ENCODE measurements around the gene COQ8A.
"Not testable (repeated sequence)": the region's sequence is repeated elsewhere in the genome, so short reads cannot be mapped to it uniquely, and the experiment has no call there.

COQ8A gene

DNA sequence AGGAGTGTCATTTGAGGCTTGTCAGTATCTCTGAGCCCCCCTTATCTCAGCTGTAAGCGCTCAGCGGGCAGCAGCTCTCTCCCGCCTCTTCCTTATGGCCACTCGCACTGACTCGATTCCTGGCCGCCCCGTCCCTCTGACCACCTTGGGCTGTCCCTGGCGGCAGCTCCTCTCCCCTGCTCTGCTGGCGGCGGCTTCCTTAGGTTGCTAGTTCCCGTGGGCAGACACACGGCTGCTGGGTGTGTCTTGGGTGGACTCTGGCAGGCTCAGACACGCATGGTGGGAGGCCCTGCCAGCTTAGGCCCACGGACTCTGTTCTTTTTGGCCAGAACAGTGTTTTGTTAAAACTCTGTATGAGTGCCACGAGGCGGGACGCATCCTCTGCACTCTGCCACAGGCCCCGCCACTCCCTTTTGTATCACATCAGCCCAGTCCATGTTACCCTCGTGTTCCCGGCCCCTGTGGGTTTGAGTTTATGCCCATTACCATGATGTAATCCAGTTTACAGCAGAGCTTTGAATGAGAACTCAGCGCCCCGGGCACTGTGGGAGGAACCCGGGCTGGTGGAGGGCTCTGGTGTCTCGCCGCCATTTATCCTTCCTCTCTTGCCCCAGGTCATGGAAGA is 45.9 kb downstream of the COQ8A start:
- DNase-seq: no peak

DNA sequence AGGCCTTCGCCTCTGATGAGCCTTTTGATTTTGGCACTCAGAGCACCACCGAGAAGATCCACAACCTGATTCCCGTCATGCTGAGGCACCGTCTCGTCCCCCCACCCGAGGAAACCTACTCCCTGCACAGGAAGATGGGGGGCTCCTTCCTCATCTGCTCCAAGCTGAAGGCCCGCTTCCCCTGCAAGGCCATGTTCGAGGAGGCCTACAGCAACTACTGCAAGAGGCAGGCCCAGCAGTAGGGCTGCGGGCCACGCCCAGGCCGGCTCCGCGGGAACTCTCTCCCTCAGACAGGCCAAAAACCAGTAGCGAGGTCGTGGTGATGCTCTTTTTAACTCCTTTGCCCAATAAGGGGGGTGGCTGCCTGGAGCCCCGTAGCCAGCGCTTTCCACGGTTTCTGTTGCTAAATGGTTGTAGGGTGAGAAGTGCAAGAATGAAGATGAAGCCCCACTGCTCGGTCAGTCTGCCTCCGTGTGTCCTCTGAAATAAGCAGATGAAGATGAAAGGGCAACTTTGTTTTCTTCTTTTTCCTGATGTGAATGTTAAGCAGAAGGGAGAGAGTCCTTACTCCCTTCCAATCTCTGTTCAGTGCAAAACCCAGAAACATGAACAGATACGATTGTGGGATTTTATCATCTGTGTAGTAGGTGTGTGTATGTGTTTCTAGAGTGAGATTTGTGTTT is 46.5 kb downstream of the COQ8A start:
- no peak for DNase-seq

DNA sequence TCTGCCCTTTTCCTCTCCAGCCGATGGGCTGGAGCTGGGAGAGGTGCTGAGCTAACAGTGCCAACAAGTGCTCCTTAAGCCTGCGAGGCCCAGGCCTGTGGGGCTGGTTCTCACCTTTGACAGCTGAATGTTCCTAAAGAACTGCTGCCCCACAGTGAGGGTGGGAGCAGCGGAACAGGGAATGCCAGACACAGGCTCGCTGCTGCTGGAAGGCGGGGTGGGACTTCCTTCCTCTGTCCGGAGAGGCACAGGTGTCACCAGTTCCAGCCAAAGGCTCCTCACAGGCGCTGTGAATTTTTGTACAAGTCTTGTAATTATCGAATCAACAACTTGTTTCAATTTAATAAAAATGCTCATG is 47.1 kb downstream of the COQ8A start:
- DNase-seq: no peak

DNA sequence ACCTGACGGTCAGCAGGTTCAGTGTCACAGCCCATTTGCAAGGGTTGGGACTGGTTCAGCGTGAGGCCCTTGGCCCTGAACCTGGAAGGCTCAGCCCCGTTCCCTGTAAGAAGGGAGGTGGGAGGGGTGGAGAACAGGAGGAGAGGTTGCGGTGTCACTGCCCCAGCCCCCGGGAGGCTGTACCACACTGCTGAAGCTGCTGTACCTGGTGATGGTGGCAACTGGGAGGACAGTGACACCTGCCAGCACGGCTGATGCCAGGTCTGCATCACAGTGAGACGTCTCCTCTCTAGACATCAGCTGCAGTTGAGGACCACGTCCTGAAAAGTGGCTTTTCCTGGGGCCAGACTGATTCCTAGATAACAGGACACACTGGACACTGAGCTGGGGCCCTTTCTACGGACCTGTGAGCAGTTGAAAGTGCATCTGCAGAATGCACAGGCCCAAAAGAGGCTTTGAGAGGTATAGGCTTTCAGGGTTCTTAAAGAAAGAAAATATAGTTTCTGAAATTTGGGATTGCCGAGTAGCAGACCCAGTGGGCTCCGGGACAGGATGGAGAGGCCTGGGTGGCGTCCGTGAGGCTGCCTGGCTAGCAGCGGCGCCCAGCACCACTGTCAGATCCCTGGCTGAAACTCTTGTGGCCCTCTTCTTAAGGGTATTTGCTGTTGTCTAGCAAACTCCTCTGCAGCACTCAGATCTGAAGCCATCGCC is 47.7 kb downstream of the COQ8A start:
- no peak for DNase-seq

DNA sequence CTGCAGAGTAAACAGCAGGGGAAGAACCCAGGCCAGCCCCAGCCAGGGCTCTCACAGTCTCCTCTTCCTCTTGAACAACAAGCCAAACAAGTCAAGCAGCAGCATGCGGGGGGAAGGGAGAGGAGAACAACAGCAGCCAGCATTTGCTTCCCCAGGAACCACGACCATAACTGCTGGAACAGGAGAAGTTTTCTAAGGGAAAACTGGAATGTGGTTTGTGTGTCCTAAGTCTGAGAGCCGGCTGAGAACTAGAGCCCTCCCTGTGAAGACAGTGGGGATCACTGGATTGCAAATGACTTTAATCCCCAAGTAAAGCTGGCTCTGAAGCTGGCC is 48.2 kb downstream of the COQ8A start:
- DNase-seq: no peak

DNA sequence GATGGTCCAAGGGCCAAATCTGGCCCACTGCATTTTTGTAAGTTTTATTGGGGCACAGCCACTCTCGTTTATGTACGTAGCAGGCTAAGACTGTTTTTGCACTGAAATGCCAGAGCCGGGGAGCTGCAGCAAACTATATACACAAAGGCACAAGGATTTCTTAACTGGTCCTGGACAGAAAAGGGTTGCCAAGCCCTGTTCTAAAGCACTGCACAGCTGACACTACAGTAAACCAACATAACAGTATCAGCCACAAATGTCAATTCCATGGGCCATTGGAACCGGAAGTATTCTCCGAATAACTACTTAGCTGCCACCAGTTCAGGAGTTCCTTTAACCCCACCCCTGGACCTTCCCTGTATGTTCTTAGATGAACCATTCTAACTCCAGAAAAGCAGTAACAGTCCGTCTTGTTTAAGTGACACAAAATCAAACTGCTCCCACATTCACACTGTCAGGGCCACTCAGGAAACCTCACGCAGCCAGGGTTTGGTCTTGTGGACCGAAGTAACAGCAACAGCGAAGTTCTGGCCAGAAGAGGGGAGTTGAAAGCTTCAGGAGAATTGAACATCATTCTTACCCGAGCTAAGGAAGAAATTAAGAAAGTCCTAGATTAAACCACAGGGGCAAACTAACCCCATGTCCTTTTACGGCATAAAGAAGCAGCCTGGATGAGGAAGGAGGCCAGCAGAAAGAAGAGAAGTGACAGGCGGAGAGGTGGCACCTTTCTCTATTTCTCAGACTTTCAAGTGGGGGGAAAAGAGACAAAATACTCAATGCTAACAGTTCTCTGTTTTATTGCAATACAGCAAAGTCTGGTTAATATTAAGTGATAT is 49.2 kb downstream of the COQ8A start:
- DNase-seq: no peak

DNA sequence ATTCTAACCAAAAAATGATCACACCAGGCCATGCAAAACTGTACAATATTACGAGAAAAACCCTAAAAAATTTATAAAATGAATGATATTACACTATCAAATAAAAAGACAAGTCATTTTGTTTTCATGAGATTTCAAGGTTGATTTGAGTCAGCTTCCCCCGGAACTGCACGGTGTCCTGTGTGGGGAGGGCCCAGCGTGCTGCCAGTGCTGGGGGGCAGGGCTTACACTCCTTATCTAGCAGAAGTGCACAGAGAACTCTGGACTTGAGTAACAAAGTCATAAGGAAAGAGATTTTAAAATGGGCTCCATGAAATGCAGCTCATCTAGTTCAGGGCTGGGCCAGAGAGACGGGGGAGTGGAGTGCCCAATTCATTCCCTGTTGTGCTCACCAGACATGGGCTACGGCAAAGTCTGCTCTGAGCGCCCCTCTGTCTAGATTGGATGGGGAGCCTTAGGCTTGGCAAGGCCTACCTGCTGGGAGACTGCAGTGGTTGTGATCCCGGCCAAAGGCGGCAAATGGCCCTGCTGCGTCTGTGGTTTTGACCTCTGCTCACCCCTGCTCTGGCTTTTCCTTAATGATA is 50.1 kb downstream of the COQ8A start:
- DNase-seq: peak; percentile 31

DNA sequence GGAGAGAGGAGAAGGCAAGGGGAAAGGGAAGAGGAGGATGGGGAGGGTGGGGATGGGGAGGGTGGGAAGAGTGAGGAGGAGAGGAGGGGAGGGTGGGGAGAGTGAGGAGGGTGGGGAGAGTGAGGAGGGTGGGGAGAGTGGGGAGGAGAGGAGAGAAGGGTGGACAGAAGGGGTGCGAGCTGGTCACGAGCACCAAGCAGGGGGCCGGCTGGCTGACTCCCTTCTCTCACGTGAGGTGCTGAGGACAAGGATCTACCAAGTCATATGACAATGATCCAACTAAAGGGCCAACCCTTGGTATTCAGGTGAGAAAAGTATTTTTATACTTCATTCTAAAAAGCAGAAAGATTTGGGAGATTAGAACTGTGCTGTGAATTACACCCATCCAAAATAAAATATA is 51.8 kb downstream of the COQ8A start:
- DNase-seq: no peak

DNA sequence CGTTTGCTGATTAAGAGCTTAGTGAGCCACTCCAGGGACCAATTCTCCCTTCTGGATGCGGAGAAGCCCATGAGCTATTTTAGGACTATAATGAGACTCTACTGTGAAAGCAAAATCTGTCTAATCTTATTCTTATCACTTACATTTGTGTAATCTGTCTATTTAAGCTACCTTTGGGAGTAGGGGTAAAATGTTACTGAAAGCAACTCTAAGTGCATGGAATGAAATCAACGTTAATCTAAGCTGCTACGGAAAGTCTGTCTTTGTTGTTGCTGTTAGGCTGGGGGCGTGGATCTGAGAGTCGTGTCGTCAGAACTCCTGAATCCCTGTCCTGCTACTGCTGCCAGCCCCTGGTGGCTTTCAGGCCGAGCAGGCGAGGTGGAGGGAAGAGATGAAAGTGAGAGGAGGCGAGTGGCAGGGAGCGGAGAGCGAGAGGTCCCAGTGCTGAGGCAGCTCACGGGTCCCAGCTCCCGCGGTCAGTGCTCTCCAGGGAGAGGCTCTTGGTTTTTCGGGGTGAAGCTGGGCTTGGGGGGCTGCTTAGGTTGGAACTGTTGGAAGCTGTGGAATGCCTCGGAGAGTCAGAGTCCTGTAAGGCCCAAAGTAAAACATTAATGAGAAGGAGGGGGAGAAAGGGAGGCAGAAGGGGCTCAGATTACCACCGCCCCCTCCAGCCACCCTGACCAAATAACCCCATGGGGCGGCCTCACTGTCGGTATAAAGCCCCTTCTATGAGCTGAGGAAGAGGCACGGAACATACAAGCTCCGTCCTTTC is 53.9 kb downstream of the COQ8A start:
- no peak for DNase-seq

DNA sequence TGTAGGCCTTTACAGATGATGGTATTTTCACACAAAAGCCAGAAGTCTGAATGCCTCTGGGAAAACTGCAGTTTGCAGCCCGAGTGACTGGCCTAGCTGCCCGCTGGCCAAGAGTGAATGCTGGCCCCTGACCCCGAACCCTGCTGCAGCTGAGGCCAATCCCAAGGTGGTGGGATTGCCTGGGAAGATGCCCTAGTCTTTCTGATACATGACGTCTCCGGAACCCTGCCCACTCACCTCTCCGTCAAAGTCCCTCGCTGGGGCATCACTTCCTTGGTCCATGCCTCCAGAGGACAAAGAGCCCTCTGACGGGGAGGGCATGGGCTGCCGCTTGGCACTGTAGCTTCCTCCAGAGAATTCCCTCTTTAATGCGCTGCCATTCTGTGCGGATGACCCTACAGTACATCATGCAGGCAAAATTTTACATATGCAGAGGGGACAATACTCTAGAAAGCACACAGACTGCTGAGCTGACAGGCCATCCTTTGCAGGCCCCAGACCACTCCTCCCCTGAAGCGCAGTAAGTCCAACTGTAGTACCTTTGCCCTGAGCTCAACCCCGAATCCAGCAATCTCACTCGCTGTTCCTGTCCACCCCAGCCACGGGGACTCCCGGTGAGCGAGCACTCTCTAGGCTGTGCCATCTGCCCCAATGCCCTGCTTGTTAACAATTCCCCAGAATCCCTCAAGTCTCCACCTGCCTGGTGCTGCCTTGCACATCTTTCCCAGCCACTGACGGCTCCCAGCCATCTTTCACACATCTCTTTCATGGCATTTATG is 54.7 kb downstream of the COQ8A start:
- DNase-seq: no peak

DNA sequence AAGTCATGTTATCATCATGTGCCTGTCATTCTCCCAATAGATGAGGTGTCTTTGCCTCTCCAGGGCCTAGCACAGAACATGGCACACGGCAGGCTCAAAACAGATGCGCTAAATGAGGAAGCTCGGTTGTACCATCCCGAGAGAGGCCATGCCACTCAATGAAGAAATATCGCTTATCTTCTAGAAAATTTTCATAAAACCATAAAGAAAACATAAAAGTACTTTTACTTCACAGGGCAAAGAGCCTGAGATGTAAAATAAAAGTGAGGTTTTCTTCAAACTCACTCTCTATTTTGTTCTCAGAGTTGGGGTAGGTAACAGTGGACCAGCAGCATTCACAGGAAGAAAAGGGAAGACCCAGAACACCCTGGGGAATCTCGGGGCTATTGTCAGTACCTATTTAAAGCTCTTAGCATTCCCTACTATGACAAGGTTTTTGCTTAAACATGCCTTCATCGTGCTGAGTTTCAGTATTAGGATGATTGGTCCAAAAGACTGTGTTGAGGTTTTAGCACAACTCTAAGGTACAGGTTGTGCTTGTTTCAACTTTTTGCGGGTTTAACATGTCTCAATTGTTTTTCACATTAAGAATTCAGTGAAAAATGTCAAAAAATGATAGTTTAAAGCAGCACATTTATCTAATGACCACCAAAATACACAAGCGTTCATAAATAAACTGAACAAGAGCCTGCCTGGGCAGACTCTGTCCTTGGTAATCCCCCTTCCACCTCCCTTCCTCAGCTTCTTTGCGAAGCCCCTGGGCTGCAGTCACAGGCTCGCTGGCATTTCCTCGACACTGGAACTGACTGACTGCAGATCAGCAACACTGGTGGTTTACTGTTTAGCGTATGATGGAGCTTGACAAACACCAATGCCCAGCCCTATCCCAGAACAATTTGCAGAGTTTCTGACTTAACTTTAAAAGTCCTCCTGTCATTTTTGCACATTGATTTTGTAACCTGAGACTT is 55.6 kb downstream of the COQ8A start:
- DNase-seq: no peak

DNA sequence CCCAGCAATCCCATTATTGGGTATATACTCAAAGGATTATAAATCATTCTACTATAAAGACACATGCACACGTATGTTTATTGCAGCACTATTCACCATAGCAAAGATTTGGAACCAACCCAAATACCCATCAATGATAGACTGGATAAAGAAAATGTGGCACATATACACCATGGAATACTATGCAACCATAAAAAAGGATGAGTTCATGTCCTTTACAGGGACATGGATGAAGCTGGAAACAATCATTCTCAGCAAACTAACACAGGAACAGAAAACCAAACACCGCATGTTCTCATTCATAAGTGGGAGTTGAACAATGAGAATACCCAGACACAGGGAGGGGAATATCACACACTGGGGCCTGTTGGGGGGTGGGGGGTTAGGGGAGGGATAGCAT is 59.5 kb downstream of the COQ8A start:
- DNase-seq: not testable (repeated sequence)

DNA sequence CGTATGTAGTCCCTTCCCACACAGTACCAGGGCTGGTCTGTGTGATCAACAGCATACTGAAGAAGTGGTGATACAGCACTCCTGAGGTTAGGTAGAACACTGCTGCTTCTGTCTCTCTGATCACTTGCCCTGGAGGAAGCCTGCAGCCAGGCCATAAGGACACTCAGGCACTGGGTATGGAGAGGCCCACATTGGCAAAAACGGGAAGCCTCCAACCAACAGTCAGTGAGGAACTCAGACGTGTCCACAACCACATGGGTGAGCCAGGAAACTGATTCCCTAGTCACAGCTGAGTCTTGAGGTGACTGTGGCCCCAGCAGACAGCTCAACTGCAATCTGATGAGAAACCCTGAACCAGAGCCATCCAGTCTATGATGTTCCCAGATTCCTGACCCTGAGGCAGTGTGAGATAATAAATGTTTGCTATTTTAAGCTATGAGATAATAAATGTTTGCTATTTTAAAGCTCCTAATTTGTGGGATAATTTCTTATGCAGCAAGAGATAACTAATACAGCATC is 62.5 kb downstream of the COQ8A start:
- no peak for DNase-seq

DNA sequence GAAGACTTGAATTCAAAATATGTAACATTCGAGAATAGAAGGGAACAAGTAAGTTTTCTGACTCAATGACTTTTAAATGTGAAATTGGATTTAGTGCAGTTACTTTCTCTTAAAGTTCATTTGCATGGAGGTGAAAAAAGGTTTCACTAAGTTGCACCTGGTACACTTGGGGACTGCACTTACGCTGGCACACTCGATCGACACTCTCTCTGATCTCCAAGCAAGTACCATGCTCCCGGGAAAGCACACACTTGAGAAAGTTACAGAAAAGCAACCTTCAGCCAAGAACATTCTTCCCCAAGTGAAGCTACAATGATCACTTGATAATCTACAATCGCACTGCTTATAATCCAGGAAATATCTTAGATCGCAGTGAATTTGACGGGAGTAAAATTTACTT is 63.1 kb downstream of the COQ8A start:
- DNase-seq: no peak

DNA sequence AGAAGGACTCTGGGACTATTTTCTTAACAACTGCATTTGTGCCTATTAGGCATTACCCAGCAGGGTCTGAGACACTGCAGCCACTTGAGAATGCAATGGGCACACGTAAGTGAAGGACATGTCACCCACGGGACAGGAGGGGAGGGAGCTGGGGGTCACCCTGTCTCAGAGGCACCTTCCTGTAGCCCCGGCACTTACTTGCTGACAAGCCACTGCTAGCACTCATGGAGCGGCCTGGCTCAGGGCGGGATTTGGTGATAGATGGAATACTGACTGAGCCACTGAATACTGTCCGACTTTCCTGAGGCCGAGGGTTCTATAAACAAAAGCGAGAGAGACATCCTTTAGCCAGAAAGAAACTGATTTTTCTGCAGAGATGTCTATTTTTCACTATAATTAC is 64.7 kb downstream of the COQ8A start:
- DNase-seq: no peak

DNA sequence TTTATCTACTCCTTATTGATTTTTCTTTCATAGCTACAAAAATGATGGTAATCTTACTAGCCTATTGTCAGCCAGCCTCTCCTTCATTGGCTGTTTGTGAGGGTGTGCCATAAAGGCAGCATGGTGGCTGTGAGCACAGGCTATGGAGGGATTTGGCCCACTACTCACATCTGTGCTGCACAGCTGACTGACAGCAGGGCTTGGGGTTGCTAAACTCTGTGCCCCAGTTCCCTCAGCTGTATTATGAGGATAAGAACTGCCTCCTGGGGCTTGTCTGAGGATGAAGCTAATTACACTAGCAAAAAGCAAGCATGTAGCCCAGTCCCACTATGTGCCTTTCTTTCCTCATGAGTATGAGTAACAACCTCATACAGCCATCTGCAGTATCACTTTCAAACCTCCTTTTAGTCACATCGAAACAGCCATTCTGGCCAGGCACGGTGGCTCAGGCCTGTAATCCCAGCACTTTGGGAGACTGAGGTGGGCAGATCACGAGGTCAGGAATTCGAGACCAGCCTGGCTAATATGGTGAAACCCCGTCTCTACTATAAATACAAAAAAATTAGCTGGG is 66.2 kb downstream of the COQ8A start:
- DNase-seq: no peak

DNA sequence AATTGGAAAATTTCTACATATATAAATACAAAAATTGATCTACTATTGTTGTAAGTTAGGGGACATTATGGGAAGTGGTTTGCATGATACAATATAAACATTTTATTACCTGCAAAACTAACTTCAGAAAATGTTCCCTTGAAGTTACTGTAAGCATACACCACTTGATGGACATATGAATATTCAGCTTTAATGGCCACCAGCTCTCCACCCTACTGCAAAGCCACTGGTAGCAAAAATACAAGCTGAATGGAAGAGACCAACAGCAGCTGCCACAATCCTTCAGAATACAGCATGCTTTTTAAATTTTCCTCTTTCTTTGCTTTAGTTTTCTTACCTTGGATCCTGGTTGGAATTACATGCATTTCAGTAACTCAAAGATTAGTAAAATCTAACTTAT is 69.8 kb downstream of the COQ8A start:
- DNase-seq: no peak

DNA sequence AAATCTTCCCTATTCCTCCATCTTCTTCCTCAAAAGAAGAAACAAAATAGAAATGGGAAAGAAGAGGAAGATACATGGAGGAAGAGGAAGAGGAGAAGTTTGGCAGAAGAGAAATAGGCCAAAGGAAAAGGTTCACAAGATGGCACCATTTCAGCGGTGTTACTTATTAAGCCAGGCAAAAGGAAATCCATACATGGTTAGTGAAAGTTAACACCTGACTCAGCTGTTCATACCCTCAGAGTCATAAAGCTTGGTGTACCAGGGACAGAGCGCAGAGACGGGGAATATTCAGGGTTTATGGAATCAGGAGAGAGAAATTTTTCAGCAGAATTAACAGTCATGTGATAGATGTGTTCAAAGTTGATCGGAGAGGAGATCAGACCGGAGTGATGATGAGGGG is 70.6 kb downstream of the COQ8A start:
- no peak for DNase-seq

DNA sequence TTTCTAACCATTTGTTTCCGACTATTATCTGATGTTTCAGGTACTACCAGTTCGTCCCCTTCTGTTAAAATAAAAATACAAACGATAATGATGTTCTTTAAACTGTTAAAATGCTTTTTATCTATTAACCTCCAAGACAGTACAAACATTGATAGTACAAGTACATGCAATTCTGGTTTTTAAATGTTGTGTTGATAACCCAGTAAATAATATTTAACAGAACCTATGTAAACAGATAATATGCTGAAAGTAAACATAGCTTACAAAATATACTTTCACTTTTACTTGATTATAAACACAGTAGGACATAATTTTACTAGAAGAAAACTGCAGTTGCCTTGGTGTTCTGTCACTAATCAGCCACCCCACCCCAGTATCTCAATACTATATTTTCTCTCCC is 76.9 kb downstream of the COQ8A start:
- DNase-seq: no peak

DNA sequence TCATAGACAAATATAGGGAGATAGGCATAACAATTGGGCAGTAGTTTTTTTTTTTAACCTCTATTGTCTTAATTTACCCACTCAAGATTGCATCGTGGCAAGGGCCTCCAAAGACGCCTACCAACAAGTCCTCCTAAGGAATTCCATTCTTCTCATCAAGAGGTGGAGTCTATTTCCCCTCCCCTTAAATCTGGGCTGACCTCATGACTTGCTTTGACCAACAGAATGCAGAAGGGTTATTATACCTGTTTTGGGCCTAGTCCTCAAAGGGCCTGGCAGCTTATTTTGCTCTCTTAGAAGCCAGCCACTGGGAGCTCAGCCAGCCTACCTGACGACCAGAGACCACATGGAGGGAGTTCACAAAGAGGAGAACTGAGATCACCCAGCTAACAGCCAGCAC is 92.3 kb downstream of the COQ8A start:
- no peak for DNase-seq

Measured in CD4-positive, alpha-beta T cell treated with Interleukin-17A for 1 hour (primary cell).